ENCODE results near the gene RSPH6A. TPM values are rescaled to one million over a fixed set of nuclear protein-coding genes. Genes with fewer than 3 reads are reported as not detected.

Gene RSPH6A
- total and polyA plus RNA-seq, 10 of the 15 experiments (the other 5 are each of a cell fraction or from before 2014, with no cell fraction given): 0.03 to 0.41 (median 0.22) TPM; not detected in 4

GRCh38 chr19:45790942-45791341, 24.2 kb downstream of the RSPH6A start (continued):
- TF ChIP-seq PAX5 (IDR thresholded peaks at IDR 0.05; ENCODE audit: borderline replicate concordance, low read depth, low read length): peak; percentile 50; the same call in 1 of the 2 replicates
- peak; percentile 43; the same call in 1 of the 2 replicates for TF ChIP-seq NFIC (IDR thresholded peaks at IDR 0.05; ENCODE audit: low read depth, low read length)
- TF ChIP-seq, protein P1, sequence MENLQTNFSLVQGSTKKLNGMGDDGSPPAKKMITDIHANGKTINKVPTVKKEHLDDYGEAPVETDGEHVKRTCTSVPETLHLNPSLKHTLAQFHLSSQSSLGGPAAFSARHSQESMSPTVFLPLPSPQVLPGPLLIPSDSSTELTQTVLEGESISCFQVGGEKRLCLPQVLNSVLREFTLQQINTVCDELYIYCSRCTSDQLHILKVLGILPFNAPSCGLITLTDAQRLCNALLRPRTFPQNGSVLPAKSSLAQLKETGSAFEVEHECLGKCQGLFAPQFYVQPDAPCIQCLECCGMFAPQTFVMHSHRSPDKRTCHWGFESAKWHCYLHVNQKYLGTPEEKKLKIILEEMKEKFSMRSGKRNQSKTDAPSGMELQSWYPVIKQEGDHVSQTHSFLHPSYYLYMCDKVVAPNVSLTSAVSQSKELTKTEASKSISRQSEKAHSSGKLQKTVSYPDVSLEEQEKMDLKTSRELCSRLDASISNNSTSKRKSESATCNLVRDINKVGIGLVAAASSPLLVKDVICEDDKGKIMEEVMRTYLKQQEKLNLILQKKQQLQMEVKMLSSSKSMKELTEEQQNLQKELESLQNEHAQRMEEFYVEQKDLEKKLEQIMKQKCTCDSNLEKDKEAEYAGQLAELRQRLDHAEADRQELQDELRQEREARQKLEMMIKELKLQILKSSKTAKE (IDR thresholded peaks at IDR 0.05; ENCODE audit: low read depth, poor library complexity, severe bottlenecking): no peak

GRCh38 chr19:45789035-45789786, 25.9 kb downstream of the RSPH6A start:
- Histone ChIP-seq H3K36me3 (ENCODE audit: control insufficient read depth in 2 of 2, insufficient read depth in 2 of 2, low read length in 1 of 2) (peaks cover 2 to 12% of the 10 kb centered on the region in 2 experiments; a peak in 3 of 4 replicates), H3K79me2 (ENCODE audit: control insufficient read depth, insufficient read depth, low read length) (peaks cover 19% of the 10 kb centered on the region), H3K27ac (ENCODE audit: control insufficient read depth, insufficient read depth) (no peak overlapping the region), H3K9ac (ENCODE audit: control insufficient read depth, insufficient read depth, low read length) (no peak overlapping the region), H3K9me3 (replicated peaks; ENCODE audit: control insufficient read depth, insufficient read depth, low read length) (no peaks in the 10 kb centered on the region), H4K20me1 (ENCODE audit: control insufficient read depth, insufficient read depth) (no peaks in the 10 kb centered on the region), H3K27me3 (replicated peaks in 1 of 2; ENCODE audit: control insufficient read depth in 2 of 2, insufficient read depth in 2 of 2, low read length in 1 of 2) (no peaks in the 10 kb centered on the region), H2AFZ (ENCODE audit: control insufficient read depth, low read depth, low read length) (no peak overlapping the region), H3K4me3 (no peak overlapping the region), H3K4me1 (ENCODE audit: control insufficient read depth, insufficient read depth, low read length) (peaks cover 14% of the 10 kb centered on the region), H3K4me2 (ENCODE audit: control insufficient read depth, insufficient read depth) (no peak overlapping the region)
- ChIA-PET POLR2A (interaction anchor here (0.8 to 0.9 kb wide), 2 partner anchors 12 to 19 kb away, joined by 3 to 4 read pairs; no protein-coding TSS in a partner anchor), CTCF (interaction anchor here (1.9 to 2.1 kb wide), 2 partner anchors 10 kb away, joined by 9 to 10 read pairs; no protein-coding TSS in a partner anchor), RAD21 (ENCODE audit: unreplicated experiment) (no interaction called here), SMC1A (ENCODE audit: uncharacterized antibody, unreplicated experiment) (no interaction called here)
- no TSS peak for BruUV-seq (replicated peaks)
- 98% methylated on average over 15 of the region's 15 CpGs for WGBS (ENCODE audit: insufficient coverage, insufficient replicate concordance, low lambda C conversion rate, missing lambda C conversion rate)
- ATAC-seq: no peak
- no peak for FAIRE-seq
- intact Hi-C loops (cut with micrococcal nuclease; ENCODE audit: unreplicated experiment): no loop called here
- in situ Hi-C loops (cut with MboI): no loop called here
- no peak for DNase-seq (ENCODE audit: low read depth, low spot score)
- no peak for TF ChIP-seq MLLT1 (IDR thresholded peaks at IDR 0.05)
- TF ChIP-seq, protein P2, sequence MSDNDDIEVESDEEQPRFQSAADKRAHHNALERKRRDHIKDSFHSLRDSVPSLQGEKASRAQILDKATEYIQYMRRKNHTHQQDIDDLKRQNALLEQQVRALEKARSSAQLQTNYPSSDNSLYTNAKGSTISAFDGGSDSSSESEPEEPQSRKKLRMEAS (IDR thresholded peaks at IDR 0.05; ENCODE audit: low read depth, low read length): no peak
- TF ChIP-seq, protein P3, sequence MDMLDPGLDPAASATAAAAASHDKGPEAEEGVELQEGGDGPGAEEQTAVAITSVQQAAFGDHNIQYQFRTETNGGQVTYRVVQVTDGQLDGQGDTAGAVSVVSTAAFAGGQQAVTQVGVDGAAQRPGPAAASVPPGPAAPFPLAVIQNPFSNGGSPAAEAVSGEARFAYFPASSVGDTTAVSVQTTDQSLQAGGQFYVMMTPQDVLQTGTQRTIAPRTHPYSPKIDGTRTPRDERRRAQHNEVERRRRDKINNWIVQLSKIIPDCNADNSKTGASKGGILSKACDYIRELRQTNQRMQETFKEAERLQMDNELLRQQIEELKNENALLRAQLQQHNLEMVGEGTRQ (IDR thresholded peaks at IDR 0.05; ENCODE audit: borderline replicate concordance, low read depth, low read length): no peak
- no peak for TF ChIP-seq SMAD5 (IDR thresholded peaks at IDR 0.05; ENCODE audit: low read depth)
- TF ChIP-seq MYB (IDR thresholded peaks at IDR 0.05; ENCODE audit: borderline replicate concordance, low read depth, low read length): no peak
- no peak for TF ChIP-seq ZZZ3 (IDR thresholded peaks at IDR 0.05; ENCODE audit: control insufficient read depth, insufficient read length, low read depth)
- TF ChIP-seq E2F4 (IDR thresholded peaks at IDR 0.05; ENCODE audit: low read depth, low read length): no peak
- no peak for TF ChIP-seq EZH2 (IDR thresholded peaks at IDR 0.05; ENCODE audit: borderline replicate concordance, control insufficient read depth, low read depth, low read length)
- TF ChIP-seq CREM (IDR thresholded peaks at IDR 0.05; ENCODE audit: low read depth): no peak
- no peak for TF ChIP-seq RB1 (IDR thresholded peaks at IDR 0.05; ENCODE audit: borderline replicate concordance)
- TF ChIP-seq, protein P4, sequence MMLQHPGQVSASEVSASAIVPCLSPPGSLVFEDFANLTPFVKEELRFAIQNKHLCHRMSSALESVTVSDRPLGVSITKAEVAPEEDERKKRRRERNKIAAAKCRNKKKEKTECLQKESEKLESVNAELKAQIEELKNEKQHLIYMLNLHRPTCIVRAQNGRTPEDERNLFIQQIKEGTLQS (IDR thresholded peaks at IDR 0.05; ENCODE audit: borderline replicate concordance, extremely low read depth, low read depth, low read length): no peak
- TF ChIP-seq POU2F2 (IDR thresholded peaks at IDR 0.05; ENCODE audit: borderline replicate concordance, low read depth, low read length): no peak
